Prostate gland (tissue), 2 donors: ENCODE measurements around the gene MYO1B.

ENCODE experiments used
- POLR2A ChIP-seq: fragments of 450-650 bp; IDR thresholded peaks from one replicate; pipeline ENCODE4 v1.6.1; 2016; ENCODE audit warnings: antibody characterized with exemption, mild to moderate bottlenecking
- POLR2AphosphoS5 ChIP-seq: sonication (generic); formaldehyde crosslinking; IDR thresholded peaks from one replicate; pipeline ENCODE4 v1.6.1; 2017; ENCODE audit warnings: antibody characterized with exemption
- TF ChIP-seq, protein P1 (sequence below), 4 experiments: fragments of 200-600 bp in 2 of 4; fragments of 450-650 bp in 2 of 4; sonication (generic) in 2 of 4; IDR thresholded peaks; 1 replicate in 3 of 4; 2 replicates in 1 of 4; pipeline ENCODE4 v1.5.1; 2016 to 2019; ENCODE audit warnings: antibody characterized with exemption in 4 of 4, mild to moderate bottlenecking in 2 of 4, moderate library complexity in 2 of 4

DNA sequence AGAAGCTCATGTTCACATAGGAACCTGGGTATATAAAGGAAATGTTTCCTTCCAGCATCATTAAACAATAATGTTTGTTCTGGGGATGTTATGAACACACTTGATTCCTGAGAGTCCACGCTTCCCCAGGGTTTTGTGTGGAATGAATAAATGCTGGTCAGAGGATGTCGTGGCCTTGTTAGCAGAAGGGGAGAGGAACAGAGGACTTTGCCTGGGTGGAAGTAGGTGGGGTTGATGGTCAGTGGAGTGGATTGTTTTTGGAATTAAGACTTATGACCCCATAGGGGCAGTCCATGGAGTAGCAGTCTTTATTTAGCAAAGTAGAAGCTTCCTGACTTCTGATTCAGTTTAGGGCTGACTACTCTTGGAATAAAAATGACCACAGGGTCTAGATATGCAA is 139.6 kb downstream of the MYO1B start:
- TF ChIP-seq, protein P1, sequence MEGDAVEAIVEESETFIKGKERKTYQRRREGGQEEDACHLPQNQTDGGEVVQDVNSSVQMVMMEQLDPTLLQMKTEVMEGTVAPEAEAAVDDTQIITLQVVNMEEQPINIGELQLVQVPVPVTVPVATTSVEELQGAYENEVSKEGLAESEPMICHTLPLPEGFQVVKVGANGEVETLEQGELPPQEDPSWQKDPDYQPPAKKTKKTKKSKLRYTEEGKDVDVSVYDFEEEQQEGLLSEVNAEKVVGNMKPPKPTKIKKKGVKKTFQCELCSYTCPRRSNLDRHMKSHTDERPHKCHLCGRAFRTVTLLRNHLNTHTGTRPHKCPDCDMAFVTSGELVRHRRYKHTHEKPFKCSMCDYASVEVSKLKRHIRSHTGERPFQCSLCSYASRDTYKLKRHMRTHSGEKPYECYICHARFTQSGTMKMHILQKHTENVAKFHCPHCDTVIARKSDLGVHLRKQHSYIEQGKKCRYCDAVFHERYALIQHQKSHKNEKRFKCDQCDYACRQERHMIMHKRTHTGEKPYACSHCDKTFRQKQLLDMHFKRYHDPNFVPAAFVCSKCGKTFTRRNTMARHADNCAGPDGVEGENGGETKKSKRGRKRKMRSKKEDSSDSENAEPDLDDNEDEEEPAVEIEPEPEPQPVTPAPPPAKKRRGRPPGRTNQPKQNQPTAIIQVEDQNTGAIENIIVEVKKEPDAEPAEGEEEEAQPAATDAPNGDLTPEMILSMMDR (IDR thresholded peaks at IDR 0.05): no peak
- TF ChIP-seq POLR2A: no peak
- no peak for TF ChIP-seq POLR2AphosphoS5
